ENCODE results near the gene SPINT2. TPM values are rescaled to one million over a fixed set of nuclear protein-coding genes. Genes with fewer than 3 reads are reported as not detected.
A peak's percentile ranks its signal among the peaks of the same experiment; 100 is the strongest.

Gene SPINT2
- total RNA-seq, 4 donors from 2014 or later = 158 to 1,321 (median 873) TPM

DNA sequence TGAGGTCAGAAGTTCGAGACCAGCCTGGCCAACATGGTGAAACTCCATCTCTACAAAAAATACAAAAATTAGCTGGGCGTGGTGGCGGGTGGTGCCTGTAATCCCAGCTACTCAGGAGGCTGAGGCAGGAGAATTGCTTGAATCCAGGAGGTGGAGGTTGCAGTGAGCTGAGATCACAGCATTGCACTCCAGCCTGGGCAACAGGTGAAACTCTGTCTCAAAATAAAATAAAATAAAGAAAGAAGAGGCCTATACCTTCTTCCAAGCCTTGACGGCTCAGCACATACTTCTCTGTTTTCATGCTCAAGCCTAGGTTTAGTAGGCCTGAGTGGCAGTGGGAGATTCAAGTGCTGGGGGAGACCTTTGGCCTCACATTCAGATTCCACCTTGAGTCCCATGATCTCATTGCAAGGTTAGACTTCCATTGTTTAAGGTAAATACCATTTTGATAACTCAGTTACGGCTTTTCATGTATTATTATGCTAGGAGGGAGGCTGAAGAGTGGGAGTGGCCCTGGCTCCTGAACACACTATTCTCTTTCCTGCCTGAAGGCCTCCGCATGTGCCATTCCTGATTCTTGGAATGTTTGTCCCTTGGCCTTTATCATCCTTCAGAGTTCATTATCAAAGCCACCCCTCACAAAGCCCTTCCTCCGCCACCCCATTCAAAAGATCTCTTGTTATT lies 1.6 kb upstream of the SPINT2 start:
- TF ChIP-seq, protein P1, sequence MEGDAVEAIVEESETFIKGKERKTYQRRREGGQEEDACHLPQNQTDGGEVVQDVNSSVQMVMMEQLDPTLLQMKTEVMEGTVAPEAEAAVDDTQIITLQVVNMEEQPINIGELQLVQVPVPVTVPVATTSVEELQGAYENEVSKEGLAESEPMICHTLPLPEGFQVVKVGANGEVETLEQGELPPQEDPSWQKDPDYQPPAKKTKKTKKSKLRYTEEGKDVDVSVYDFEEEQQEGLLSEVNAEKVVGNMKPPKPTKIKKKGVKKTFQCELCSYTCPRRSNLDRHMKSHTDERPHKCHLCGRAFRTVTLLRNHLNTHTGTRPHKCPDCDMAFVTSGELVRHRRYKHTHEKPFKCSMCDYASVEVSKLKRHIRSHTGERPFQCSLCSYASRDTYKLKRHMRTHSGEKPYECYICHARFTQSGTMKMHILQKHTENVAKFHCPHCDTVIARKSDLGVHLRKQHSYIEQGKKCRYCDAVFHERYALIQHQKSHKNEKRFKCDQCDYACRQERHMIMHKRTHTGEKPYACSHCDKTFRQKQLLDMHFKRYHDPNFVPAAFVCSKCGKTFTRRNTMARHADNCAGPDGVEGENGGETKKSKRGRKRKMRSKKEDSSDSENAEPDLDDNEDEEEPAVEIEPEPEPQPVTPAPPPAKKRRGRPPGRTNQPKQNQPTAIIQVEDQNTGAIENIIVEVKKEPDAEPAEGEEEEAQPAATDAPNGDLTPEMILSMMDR (IDR thresholded peaks at IDR 0.05) = no peak
- no peak for TF ChIP-seq POLR2A (IDR thresholded peaks at IDR 0.05)
- no peak overlapping the region for H3K4me3 ChIP-seq
- H3K4me1 ChIP-seq = peaks cover 0 to 15% (median 6%) of the 10 kb centered on the region in 4 donors
- H3K27me3 ChIP-seq = peaks cover 0 to 4% of the 10 kb centered on the region in 2 donors
- peak overlapping the region in 3 of 4 donors; percentile 3 to 98 (median 79) for H3K27ac ChIP-seq
- no peaks in the 10 kb centered on the region for H3K36me3 ChIP-seq
- no peaks in the 10 kb centered on the region for H3K9me3 ChIP-seq
- no peak for DNase-seq

DNA sequence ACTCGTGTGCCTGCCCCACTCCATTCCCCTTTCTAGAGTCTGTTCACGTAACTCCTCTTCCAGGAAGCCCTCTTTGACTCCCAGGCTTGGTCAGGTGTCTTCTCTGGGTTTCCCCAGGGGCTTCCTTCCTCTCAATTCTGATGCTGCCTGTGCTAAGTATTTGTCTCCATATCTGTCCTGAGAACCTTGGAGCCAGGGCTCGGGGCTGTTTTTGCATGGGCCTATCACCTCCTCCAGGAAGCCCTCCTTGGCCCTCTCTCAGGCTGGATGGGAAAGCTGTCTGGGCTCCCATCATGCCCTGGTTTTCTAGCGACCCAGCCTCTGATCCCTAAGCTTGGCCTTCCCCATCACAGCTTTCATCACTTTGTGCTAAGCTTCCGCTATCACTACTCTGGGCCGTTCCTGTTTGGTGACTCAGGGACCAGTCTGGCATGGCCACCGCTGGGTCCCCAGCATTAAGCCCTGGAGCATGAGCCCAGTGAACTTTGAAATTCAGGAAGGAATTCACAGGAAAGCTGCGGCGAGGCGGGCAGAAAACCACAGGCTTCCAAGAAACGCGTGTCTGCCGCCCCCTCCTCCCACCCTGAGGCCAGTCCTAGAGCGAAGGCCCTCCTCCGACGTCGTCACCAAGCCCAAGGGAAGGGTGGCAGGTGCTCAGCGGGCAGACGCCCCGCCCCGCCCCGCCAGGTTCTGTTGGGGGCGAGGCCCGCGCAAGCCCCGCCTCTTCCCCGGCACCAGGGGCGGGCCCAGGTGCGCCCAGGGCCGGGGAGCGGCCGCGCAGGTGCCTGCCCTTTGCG lies 486 bp upstream of the SPINT2 start:
- no peak for TF ChIP-seq POLR2A (IDR thresholded peaks at IDR 0.05)
- peak; percentile 82 to 98 (median 95) for DNase-seq
- peak overlapping the region; percentile 48 to 85 (median 74) for H3K4me3 ChIP-seq

DNA sequence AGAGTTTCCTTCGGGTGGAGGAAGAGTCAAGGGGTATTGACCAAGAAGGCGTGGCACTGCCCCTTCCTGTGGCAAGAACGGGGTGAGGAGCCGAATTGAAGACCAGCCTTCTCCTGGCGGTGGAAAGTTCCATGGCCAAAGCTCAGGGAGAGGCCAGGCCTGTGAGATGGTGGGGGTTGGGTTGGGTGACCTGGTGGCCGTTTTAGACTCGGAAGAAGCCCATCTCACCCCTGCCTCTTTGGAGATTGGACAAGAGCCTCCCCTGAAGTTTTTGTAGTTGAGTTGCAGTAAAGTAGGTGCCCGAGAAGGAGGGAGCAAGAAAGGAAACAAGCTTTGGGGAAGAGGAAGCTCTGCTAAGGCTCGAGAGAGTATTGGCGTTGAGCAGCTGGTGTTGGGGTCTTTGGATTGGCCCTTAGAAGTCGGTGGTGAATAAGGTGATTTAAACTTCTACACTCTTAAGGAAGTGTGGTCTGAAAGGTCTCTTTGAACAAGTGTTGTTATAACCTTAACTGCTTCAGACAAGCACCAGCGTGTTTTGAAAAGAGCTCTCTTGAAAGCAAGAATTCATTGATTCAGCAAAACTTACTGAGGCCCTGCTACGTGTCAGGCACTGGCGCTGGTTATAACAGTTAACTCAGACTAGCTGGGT lies 964 bp downstream of the SPINT2 start:
- TF ChIP-seq POLR2A (IDR thresholded peaks at IDR 0.05) = peak; percentile 5 to 24
- TF ChIP-seq, protein P1 (IDR thresholded peaks at IDR 0.05) = peak in 3 of 6 experiments; percentile 29 to 39 (median 35)
- peak in 2 of 3 donors; percentile 65 to 73 for DNase-seq
- Histone ChIP-seq H3K4me3 (peak overlapping the region; percentile 48 to 85 (median 74)), H3K36me3 (no peaks in the 10 kb centered on the region), H3K27ac (peak overlapping the region; percentile 79 to 98 (median 86)), H3K9me3 (no peaks in the 10 kb centered on the region), H3K4me1 (peaks cover 0 to 22% (median 6%) of the 10 kb centered on the region in 4 donors), H3K27me3 (peaks cover 0 to 4% of the 10 kb centered on the region in 2 donors)

More for the DNA sequence above, 486 bp upstream of the SPINT2 start:
- Histone ChIP-seq H3K27me3 (peaks cover 0 to 4% of the 10 kb centered on the region in 2 donors), H3K36me3 (no peaks in the 10 kb centered on the region), H3K27ac (peak overlapping the region; percentile 79 to 98 (median 86)), H3K9me3 (no peaks in the 10 kb centered on the region), H3K4me1 (peaks cover 0 to 15% (median 6%) of the 10 kb centered on the region in 4 donors)

DNA sequence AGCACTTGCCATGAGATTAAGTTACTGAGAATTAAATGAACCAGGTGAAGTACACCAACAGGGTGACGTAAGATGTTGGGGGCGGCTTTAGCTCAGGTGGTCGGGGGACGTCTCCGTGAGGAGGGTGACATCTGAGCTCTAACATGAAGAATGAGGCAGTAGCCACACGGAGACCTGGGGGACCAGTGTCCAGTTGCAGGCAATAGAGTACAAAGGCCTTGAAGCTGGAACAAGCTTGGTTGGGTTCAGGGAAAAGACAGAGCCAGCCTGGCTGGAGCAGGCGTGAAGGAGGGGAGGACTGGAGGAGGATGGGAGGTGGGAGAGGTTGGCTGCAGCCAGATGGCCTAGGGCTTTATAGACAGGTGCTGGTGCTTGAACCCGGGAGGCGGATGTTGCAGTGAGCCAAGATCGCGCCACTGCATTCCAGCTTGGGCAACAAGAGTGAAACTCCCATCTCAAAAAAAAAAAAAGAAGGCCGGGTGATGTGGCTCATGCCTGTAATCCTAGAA lies 1.6 kb downstream of the SPINT2 start:
- peaks cover 0 to 4% of the 10 kb centered on the region in 2 donors for H3K27me3 ChIP-seq
- H3K4me3 ChIP-seq = peak overlapping the region in 3 of 4 donors; percentile 48 to 85 (median 80)
- peak in 1 of 3 donors; percentile 60 for DNase-seq
- no peaks in the 10 kb centered on the region for H3K36me3 ChIP-seq
- peak overlapping the region in 3 of 4 donors; percentile 79 to 98 (median 94) for H3K27ac ChIP-seq
- no peaks in the 10 kb centered on the region for H3K9me3 ChIP-seq
- peaks cover 0 to 27% (median 6%) of the 10 kb centered on the region in 4 donors for H3K4me1 ChIP-seq
- TF ChIP-seq, protein P1 (IDR thresholded peaks at IDR 0.05) = no peak
- TF ChIP-seq POLR2A (IDR thresholded peaks at IDR 0.05) = peak; percentile 4 to 22

DNA sequence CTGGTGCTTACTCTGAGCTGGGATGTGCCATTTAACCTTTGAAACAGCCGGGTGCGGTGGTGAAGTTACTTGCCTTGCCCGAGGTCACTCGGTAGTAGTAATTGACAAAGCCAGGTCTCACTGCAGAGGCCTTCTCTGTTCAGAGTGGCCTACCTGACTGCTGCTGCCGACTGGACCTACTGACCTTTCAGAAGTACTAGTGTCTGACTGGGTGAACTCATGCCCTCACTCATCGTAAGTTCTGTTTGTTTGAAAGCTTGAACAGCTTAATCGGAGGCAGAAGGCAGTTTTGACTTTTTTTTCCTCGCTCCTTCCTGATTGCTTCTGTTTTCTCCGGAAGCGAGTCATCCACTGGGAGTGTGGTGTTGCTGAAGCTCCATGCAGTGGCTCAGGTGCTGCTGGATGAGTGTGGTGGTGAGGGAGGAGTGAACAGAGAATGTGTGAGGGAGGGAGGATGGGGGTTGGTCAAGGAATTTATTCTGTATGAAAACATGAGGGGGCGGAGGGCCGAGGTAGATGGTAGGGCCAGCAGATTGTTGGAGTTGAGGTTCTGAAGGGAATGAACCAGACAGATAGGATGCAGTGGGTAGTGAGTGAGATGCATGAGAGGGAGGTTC lies 2.7 kb downstream of the SPINT2 start:
- Histone ChIP-seq H3K4me1 (peaks cover 0 to 38% (median 6%) of the 10 kb centered on the region in 4 donors), H3K36me3 (no peaks in the 10 kb centered on the region), H3K4me3 (peak overlapping the region in 2 of 4 donors; percentile 80 to 85), H3K9me3 (no peaks in the 10 kb centered on the region), H3K27me3 (peaks cover 0 to 4% of the 10 kb centered on the region in 2 donors), H3K27ac (peak overlapping the region in 3 of 4 donors; percentile 79 to 98 (median 94))
- TF ChIP-seq, protein P1 (IDR thresholded peaks at IDR 0.05) = no peak
- TF ChIP-seq POLR2A (IDR thresholded peaks at IDR 0.05) = peak; percentile 67 to 89
- DNase-seq = peak in 2 of 3 donors; percentile 72 to 80

Measured in Peyer's patch (tissue), 4 donors.